ENCODE measurements around the gene TRERF1. TPM values are rescaled to one million over a fixed set of nuclear protein-coding genes. Genes with fewer than 3 reads are reported as not detected.

Gene TRERF1
- total RNA-seq, 6 experiments from 2014 or later, result 0.29 to 1.2 (median 0.60) TPM

GRCh38 chr6:42313038-42313437 is 138.7 kb downstream of the TRERF1 start:
- ATAC-seq, result no peak
- no peaks in the 10 kb centered on the region for H3K27me3 ChIP-seq
- no peak for DNase-seq
- H3K4me3 ChIP-seq, result no peak overlapping the region
- H3K9me3 ChIP-seq, result no peaks in the 10 kb centered on the region
- TF ChIP-seq CTCF (IDR thresholded peaks at IDR 0.05) (no peak), POLR2A (IDR thresholded peaks at IDR 0.05) (no peak)
- no peaks in the 10 kb centered on the region for H3K4me1 ChIP-seq
- no peaks in the 10 kb centered on the region for H3K36me3 ChIP-seq
- H3K27ac ChIP-seq, result no peak overlapping the region
- intact Hi-C loops (cut with DNase I), result no loop called here
- WGBS (ENCODE audit: insufficient coverage, low coverage, low lambda C conversion rate, missing lambda C conversion rate), result 69% methylated on average over 6 of the region's 6 CpGs

GRCh38 chr6:42307141-42307470 is 144.6 kb downstream of the TRERF1 start:
- 92% methylated on average over 2 of the region's 2 CpGs for WGBS (ENCODE audit: insufficient coverage, low coverage, low lambda C conversion rate, missing lambda C conversion rate)
- H3K4me1 ChIP-seq, result no peaks in the 10 kb centered on the region
- intact Hi-C loops (cut with DNase I), result no loop called here
- no peak for ATAC-seq
- no peaks in the 10 kb centered on the region for H3K36me3 ChIP-seq
- TF ChIP-seq CTCF (IDR thresholded peaks at IDR 0.05) (no peak), POLR2A (IDR thresholded peaks at IDR 0.05) (no peak)
- no peaks in the 10 kb centered on the region for H3K9me3 ChIP-seq
- H3K27ac ChIP-seq, result no peak overlapping the region
- H3K27me3 ChIP-seq, result no peaks in the 10 kb centered on the region
- no peak for DNase-seq
- no peak overlapping the region for H3K4me3 ChIP-seq

- 74% methylated on average over 6 of the region's 7 CpGs for WGBS (ENCODE audit: insufficient coverage, low coverage, low lambda C conversion rate, missing lambda C conversion rate)
- Histone ChIP-seq H3K36me3 (no peaks in the 10 kb centered on the region), H3K27ac (no peak overlapping the region), H3K4me3 (no peak overlapping the region), H3K4me1 (no peaks in the 10 kb centered on the region), H3K9me3 (no peaks in the 10 kb centered on the region), H3K27me3 (no peaks in the 10 kb centered on the region)
- TF ChIP-seq POLR2A (IDR thresholded peaks at IDR 0.05) (no peak), CTCF (IDR thresholded peaks at IDR 0.05) (no peak)
- no peak for DNase-seq
- intact Hi-C loops (cut with DNase I), result no loop called here
- ATAC-seq, result no peak
These were observed 145.1 kb downstream of the TRERF1 start for GRCh38 chr6:42306439-42307140.

- no peak for TF ChIP-seq POLR2A (IDR thresholded peaks at IDR 0.05)
- no peak for TF ChIP-seq CTCF (IDR thresholded peaks at IDR 0.05)
- Histone ChIP-seq H3K27ac (no peak overlapping the region), H3K36me3 (no peaks in the 10 kb centered on the region), H3K27me3 (no peaks in the 10 kb centered on the region), H3K4me3 (no peak overlapping the region), H3K4me1 (no peaks in the 10 kb centered on the region), H3K9me3 (no peaks in the 10 kb centered on the region)
- intact Hi-C loops (cut with DNase I), result no loop called here
- ATAC-seq (no peak), DNase-seq (no peak)
- 78% methylated on average over 1 of the region's 6 CpGs for WGBS (ENCODE audit: insufficient coverage, low coverage, low lambda C conversion rate, missing lambda C conversion rate)
These were observed 147.5 kb downstream of the TRERF1 start for GRCh38 chr6:42304053-42304712.
